Fibroblast of the aortic adventitia (primary cell): ENCODE data around the gene SPEM2. TPM values are rescaled to one million over a fixed set of nuclear protein-coding genes. Genes with fewer than 3 reads are reported as not detected.
A peak's percentile ranks its signal among the peaks of the same experiment; 100 is the strongest.

ENCODE experiments used
- DNase-seq: peaks from one replicate; pipeline ENCODE4 v3.0.0-alpha.2; 2010; ENCODE audit warnings: low read depth
- H3K4me3 ChIP-seq: 2 replicates; pipeline ENCODE4 v1.5.1; 2011; ENCODE audit warnings: low read depth, mild to moderate bottlenecking, control low read depth, low read length, moderate library complexity
- CTCF ChIP-seq: IDR thresholded peaks from 2 replicates; pipeline ENCODE4 v1.5.1; 2011; ENCODE audit warnings: mild to moderate bottlenecking, low read length, control low read depth, inconsistent platforms; ENCODE audit not compliant: insufficient read depth
- total RNA-seq: library from RNA; depleted of rRNA; stranded (reverse); fragments of >200 nt; gene quantifications from 2 replicates; pipeline ENCODE4 v1.2.3, GENCODE V29; 2012; ENCODE audit warnings: low replicate concordance

The SPEM2 gene
- total RNA-seq, 1 donor = not detected

- no peak for TF ChIP-seq CTCF
- DNase-seq = peak; percentile 79
- peak overlapping the region; percentile 35 for H3K4me3 ChIP-seq
These were observed 50.5 kb downstream of the SPEM2 start for GRCh38 chr17:7475764-7476422.

GRCh38 chr17:7476494-7476893 is 51.1 kb downstream of the SPEM2 start:
- no peak for TF ChIP-seq CTCF
- peak; percentile 61 for DNase-seq
- peak overlapping the region; percentile 35 for H3K4me3 ChIP-seq

GRCh38 chr17:7476951-7477350 is 51.5 kb downstream of the SPEM2 start:
- peak overlapping the region; percentile 87 for H3K4me3 ChIP-seq
- no peak for DNase-seq
- no peak for TF ChIP-seq CTCF

Other genes starting within 250 kb of the SPEM2 start
- gene ASGR1, start 246.2 kb upstream of the SPEM2 start, total RNA-seq = 0.09 and 2.8 TPM in 2 replicates
- 2.9 and 11.9 TPM in 2 replicates for gene DLG4, start 205.8 kb upstream of the SPEM2 start, total RNA-seq
- gene ACADVL, start 205.7 kb upstream of the SPEM2 start, total RNA-seq = 136 and 210 TPM in 2 replicates
- 67.7 and 102 TPM in 2 replicates for gene DVL2, start 191.1 kb upstream of the SPEM2 start, total RNA-seq
- gene PHF23, start 186.2 kb upstream of the SPEM2 start, total RNA-seq = 26.7 and 40.3 TPM in 2 replicates
- 293 and 420 TPM in 2 replicates for gene GABARAP, start 183.2 kb upstream of the SPEM2 start, total RNA-seq
- 15.3 and 41.2 TPM in 2 replicates for gene CTDNEP1, start 173.9 kb upstream of the SPEM2 start, total RNA-seq
- 31.6 and 35.6 TPM in 2 replicates for gene ELP5, start 173.4 kb upstream of the SPEM2 start, total RNA-seq
- gene CLDN7, start 163.1 kb upstream of the SPEM2 start, total RNA-seq = 3.0 TPM in 1 of 2 replicates, not detected in the other
- 0.18 TPM in 1 of 2 replicates, not detected in the other for gene SLC2A4, start 143.9 kb upstream of the SPEM2 start, total RNA-seq
- gene YBX2, start 131.0 kb upstream of the SPEM2 start, total RNA-seq = not detected in 2 replicates
- gene EIF5A, start 118.0 kb upstream of the SPEM2 start, total RNA-seq = 78.3 and 1,006 TPM in 2 replicates
- 28.4 and 69.1 TPM in 2 replicates for gene GPS2, start 110.3 kb upstream of the SPEM2 start, total RNA-seq
- gene NEURL4, start 96.3 kb upstream of the SPEM2 start, total RNA-seq = 17.4 and 17.7 TPM in 2 replicates
- gene ACAP1, start 89.1 kb upstream of the SPEM2 start, total RNA-seq = 0.72 TPM in 1 of 2 replicates, not detected in the other
- gene KCTD11, start 73.5 kb upstream of the SPEM2 start, total RNA-seq = 6.1 and 6.9 TPM in 2 replicates
- not detected in 2 replicates for gene TMEM95, start 70.5 kb upstream of the SPEM2 start, total RNA-seq
- under 0.01 TPM in 1 of 2 replicates, not detected in the other for gene TNK1, start 44.5 kb upstream of the SPEM2 start, total RNA-seq
- 19.5 and 26.9 TPM in 2 replicates for gene PLSCR3, start 31.1 kb upstream of the SPEM2 start, total RNA-seq
- gene TMEM256, start 21.5 kb upstream of the SPEM2 start, total RNA-seq = 21.7 and 43.7 TPM in 2 replicates
- gene NLGN2, start 17.8 kb upstream of the SPEM2 start, total RNA-seq = 7.0 and 20.3 TPM in 2 replicates
- gene SPEM1, start 5.3 kb upstream of the SPEM2 start, total RNA-seq = not detected in 2 replicates
- gene SPEM3, start 3.2 kb downstream of the SPEM2 start, total RNA-seq = 0.25 TPM in 1 of 2 replicates, not detected in the other
- 1.6 and 2.2 TPM in 2 replicates for gene TMEM102, start 9.8 kb downstream of the SPEM2 start, total RNA-seq
- 0.36 and 1.7 TPM in 2 replicates for gene FGF11, start 13.9 kb downstream of the SPEM2 start, total RNA-seq
- 4.7 and 6.1 TPM in 2 replicates for gene CHRNB1, start 19.4 kb downstream of the SPEM2 start, total RNA-seq
- 37.4 and 45.5 TPM in 2 replicates for gene ZBTB4, start 54.0 kb downstream of the SPEM2 start, total RNA-seq
- gene SLC35G6, start 55.8 kb downstream of the SPEM2 start, total RNA-seq = not detected in 2 replicates
- 72.9 and 74.1 TPM in 2 replicates for gene POLR2A, start 58.8 kb downstream of the SPEM2 start, total RNA-seq
- 10.1 and 14.5 TPM in 2 replicates for gene TNFSF12, start 123.4 kb downstream of the SPEM2 start, total RNA-seq
- 1.1 and 1.4 TPM in 2 replicates for gene TNFSF13, start 133.1 kb downstream of the SPEM2 start, total RNA-seq
- gene SENP3, start 136.3 kb downstream of the SPEM2 start, total RNA-seq = 14.6 and 60.4 TPM in 2 replicates
- gene CD68, start 154.0 kb downstream of the SPEM2 start, total RNA-seq = 4.9 and 71.7 TPM in 2 replicates
- 32.3 and 127 TPM in 2 replicates for gene MPDU1, start 158.2 kb downstream of the SPEM2 start, total RNA-seq
- gene SOX15, start 164.5 kb downstream of the SPEM2 start, total RNA-seq = 0.57 and 1.4 TPM in 2 replicates
- 27.1 and 33.1 TPM in 2 replicates for gene FXR2, start 189.3 kb downstream of the SPEM2 start, total RNA-seq
- 34.5 and 82.2 TPM in 2 replicates for gene SAT2, start 202.2 kb downstream of the SPEM2 start, total RNA-seq
- 0.25 and 0.36 TPM in 2 replicates for gene SHBG, start 204.5 kb downstream of the SPEM2 start, total RNA-seq
- not detected in 2 replicates for gene ATP1B2, start 225.3 kb downstream of the SPEM2 start, total RNA-seq